ENCODE data around the gene LIPF.

DNA sequence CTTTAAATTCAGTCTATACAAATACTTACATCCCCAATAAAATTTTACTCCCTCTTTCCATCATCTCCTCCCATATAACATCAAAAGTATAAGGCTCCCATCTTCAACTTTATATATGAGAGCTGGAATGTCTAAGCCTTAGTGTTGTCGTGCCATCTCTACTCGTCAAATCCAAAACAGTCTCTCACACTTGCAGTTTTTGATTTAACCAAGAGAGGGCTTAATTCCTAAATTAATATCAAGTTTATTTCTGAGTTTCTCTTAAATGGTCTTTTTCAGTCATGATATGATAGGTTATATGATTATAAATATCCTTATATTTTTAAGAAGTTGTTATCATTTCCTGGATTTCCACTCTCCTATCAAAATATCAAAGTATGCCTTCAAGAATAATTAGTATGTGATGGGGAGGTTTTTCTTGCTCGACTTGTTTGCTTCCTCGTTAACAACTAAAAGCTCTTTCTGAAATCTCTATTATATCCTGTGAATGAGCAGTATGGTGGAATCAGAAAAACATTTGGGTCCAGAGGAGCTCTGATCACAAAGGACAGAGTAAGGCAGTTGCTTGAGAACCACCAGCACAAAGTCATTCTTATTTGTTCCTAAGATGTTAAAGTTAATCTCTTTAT lies 29.3 kb downstream of the LIPF start:
- TF ChIP-seq, protein P1, sequence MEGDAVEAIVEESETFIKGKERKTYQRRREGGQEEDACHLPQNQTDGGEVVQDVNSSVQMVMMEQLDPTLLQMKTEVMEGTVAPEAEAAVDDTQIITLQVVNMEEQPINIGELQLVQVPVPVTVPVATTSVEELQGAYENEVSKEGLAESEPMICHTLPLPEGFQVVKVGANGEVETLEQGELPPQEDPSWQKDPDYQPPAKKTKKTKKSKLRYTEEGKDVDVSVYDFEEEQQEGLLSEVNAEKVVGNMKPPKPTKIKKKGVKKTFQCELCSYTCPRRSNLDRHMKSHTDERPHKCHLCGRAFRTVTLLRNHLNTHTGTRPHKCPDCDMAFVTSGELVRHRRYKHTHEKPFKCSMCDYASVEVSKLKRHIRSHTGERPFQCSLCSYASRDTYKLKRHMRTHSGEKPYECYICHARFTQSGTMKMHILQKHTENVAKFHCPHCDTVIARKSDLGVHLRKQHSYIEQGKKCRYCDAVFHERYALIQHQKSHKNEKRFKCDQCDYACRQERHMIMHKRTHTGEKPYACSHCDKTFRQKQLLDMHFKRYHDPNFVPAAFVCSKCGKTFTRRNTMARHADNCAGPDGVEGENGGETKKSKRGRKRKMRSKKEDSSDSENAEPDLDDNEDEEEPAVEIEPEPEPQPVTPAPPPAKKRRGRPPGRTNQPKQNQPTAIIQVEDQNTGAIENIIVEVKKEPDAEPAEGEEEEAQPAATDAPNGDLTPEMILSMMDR (conservative IDR thresholded peaks at IDR 0.05 in 1 of 2, IDR thresholded peaks at IDR 0.05 in 1 of 2; ENCODE audit: extremely low read depth in 1 of 2, insufficient read depth in 1 of 2, low read depth in 1 of 2, low read length in 2 of 2) = peak; percentile 27 to 39
- no peak for TF ChIP-seq EZH2 (IDR thresholded peaks at IDR 0.05; ENCODE audit: borderline replicate concordance, low read length)

All from mammary epithelial cell (primary cell).